IPS DF 4.7 (cell line): Measurements from ENCODE around the gene TRIM64C.
"Not testable (repeated sequence)": the region's sequence is repeated elsewhere in the genome, so short reads cannot be mapped to it uniquely, and the experiment has no call there.

Experiments
- DNase-seq: peaks from one replicate; pipeline ENCODE4 v3.0.0-alpha.2; 2013; ENCODE audit warnings: low spot score; ENCODE audit errors: extremely low read depth

The TRIM64C gene, protein sequence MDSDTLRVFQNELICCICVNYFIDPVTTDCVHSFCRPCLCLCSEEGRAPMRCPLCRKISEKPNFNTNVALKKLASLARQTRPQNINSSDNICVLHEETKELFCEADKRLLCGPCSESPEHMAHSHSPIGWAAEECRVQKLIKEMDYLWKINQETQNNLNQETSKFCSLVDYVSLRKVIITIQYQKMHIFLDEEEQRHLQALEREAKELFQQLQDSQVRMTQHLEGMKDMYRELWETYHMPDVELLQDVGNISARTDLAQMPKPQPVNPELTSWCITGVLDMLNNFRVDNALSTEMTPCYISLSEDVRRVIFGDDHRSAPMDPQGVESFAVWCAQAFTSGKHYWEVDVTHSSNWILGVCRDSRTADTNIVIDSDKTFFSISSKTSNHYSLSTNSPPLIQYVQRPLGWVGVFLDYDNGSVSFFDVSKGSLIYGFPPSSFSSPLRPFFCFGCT

DNA sequence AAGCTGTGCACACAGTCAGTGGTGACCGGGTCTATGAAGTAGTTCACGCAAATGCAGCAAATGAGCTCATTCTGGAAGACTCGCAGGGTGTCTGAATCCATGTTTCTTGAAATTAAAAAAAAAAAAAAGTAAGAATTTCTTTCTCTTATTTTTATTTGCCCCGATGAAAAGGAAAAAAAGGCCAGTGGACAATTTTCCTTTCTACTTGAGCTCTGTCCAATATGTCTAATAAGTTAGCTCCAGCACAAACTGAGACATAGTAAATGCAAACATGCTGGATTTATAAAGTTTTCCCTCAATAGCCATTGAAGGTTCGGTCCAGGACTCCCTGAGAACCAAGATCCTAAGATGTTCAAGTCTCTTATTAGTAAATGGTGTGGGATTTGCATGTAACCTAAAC lies at the start of gene TRIM64C:
TSS of gene TRIM64C (minus strand) at position 101 of the 400 bp plus-strand sequence. CDS start at position 101, 0 bp downstream.
- DNase-seq, result not testable (repeated sequence)

DNA sequence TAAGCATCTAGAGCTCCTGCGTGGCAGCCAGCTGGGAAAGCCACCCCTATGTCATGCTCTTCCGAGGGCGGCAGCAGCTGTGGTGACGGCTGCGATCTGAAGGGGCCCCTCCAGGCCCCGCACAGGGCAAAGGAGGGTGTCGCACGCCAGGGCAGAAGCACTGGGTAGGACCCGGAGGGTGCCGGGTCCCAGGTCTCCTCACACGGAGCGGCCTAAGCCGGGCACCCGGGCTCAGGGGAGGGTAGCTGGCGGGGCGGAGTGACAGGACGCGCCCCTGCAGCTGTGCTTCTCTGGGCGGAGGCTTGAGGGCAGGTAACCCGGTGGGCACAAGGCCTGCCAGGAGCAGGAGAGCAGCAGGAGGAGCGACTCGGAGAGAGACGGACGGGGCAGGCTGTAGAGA lies 43.4 kb upstream of the TRIM64C start:
- DNase-seq, result not testable (repeated sequence)

DNA sequence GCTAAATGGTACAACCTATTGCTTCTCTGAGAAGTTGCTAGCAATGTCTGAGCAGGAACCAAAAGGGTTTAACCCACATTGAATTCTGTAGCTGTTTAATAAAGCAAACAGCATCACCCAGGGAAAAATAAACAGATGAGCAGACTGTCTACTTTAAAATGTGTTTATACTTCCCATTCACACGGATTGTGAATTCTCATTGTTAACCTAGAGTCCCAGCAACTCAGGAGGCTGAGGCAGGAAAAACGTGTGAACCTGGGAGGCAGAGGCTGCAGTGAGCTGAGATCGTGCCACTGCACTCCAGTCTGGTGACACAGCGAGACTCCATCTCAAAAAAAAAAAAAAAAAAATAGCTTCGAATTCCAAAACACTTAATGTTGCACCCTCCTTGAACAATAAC lies 11.0 kb upstream of the TRIM64C start:
- DNase-seq, result not testable (repeated sequence)

DNA sequence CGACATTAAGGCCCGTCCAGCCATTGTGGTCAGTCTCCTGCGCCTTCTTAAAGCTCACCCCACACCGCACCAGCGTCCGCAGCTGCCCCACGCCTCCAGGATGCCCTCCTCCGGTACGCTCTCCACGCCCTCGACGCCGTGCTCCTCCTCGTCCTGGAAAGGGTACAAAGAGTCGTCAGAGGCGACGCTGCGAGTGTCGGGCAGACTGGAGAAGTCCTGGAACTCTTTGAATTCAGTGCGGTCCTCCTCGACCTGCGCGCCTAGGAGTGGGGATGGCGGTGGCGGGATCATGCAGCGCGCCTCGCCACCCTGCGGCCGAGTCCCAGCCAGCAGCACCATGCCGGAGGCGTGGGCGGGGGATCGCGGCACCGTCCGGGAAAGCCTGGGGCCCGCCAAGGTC lies 9.1 kb downstream of the TRIM64C start:
- DNase-seq, result not testable (repeated sequence)

DNA sequence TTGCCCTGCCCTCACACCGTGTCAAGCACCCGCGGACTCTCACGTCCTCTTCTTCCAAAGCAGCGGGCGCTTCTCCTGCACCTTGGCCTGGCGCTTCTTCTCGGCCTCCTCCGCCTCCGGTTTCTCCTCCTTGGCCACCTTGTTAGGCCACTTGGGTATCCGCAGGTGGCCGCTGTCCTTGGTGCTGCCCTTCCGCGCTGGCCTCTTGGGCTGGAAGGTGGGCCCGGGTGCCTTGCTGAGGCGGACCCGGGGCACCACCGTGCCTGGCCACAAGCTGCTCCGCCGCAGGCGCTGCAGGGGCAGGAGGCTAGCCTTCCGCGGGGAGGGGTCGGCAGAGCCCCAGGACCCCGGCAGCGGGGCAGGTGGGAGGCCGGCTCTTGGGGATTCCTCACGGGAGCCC lies 10.7 kb downstream of the TRIM64C start:
- not testable (repeated sequence) for DNase-seq

DNA sequence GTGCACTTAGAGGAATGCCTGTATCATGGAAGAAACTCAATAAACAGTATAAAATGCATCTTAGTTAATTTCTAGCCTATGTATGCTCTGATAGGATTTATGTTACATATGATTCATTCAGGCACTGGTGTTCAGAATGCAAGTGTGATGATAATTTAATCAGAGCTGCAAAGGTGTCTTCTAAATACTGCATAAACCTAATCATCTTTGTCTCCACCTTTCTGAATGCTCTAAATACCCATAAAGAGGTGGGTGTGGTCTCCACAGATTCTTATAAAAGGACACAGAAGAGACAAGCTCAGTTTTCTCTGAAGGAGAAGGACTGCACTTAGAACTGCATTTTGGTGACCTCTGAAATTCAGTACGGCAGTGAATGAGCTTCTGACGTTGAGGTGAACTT lies 30.4 kb downstream of the TRIM64C start, which contains the start of gene TRIM49B:
TSS of gene TRIM49B (plus strand) at position 301 of the 400 bp plus-strand sequence. CDS start 2,777 bp downstream, outside the sequence.
- DNase-seq, result not testable (repeated sequence)
